ENCODE data around the gene CTAG1A.

DNA sequence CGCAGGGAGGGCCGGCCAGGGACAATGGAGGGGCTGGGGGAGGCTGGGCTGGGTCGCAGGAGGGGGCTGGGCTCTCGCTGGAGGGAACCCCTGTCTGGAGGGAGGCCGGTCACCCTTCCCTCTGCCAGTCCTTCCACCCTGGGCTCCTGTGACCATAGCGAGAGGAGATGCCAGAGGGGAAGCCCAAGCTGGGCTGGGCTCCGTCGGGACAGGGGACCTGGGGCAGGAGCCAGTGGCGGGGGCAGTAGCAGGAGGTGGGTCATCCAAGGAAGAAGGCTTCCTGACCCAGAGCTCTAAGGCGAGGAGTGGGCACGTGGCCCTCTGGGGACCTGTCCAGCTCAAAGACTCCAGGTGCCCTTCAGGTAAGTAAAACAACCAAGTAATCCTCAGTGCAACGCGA is 17.3 kb downstream of the CTAG1A start:
- TF ChIP-seq EZH2 (IDR thresholded peaks at IDR 0.05) (no peak), EZH2phosphoT487 (IDR thresholded peaks at IDR 0.05) (no peak)
- TF ChIP-seq, protein P1, sequence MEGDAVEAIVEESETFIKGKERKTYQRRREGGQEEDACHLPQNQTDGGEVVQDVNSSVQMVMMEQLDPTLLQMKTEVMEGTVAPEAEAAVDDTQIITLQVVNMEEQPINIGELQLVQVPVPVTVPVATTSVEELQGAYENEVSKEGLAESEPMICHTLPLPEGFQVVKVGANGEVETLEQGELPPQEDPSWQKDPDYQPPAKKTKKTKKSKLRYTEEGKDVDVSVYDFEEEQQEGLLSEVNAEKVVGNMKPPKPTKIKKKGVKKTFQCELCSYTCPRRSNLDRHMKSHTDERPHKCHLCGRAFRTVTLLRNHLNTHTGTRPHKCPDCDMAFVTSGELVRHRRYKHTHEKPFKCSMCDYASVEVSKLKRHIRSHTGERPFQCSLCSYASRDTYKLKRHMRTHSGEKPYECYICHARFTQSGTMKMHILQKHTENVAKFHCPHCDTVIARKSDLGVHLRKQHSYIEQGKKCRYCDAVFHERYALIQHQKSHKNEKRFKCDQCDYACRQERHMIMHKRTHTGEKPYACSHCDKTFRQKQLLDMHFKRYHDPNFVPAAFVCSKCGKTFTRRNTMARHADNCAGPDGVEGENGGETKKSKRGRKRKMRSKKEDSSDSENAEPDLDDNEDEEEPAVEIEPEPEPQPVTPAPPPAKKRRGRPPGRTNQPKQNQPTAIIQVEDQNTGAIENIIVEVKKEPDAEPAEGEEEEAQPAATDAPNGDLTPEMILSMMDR (IDR thresholded peaks at IDR 0.05): no peak

Data from neural progenitor cell (in vitro differentiated cells).